A549 (cell line): ENCODE results near the gene KCNIP4.

Source experiments
- BHLHE40 ChIP-seq: IDR thresholded peaks from 2 replicates; pipeline ENCODE4 v1.6.1; 2012; ENCODE audit warnings: low read depth, low read length, inconsistent platforms
- CBX2 ChIP-seq: fragments of 200-600 bp; sonication (generic); IDR thresholded peaks from 2 replicates; pipeline ENCODE4 v1.6.1; 2016; ENCODE audit warnings: low read depth, mild to moderate bottlenecking, borderline replicate concordance
- CHD2 ChIP-seq: fragments of 150-350 bp; IDR thresholded peaks from 2 replicates; pipeline ENCODE4 v1.6.1; 2014; ENCODE audit warnings: low read length; ENCODE audit not compliant: partially characterized antibody
- CTCF ChIP-seq: fragments of >200 bp; sonication (Bioruptor Twin); formaldehyde crosslinking; IDR thresholded peaks from 3 replicates; pipeline ENCODE4 v1.5.1; 2016
- EP300 ChIP-seq, 2 experiments: fragments of >200 bp; sonication (Bioruptor Twin); formaldehyde crosslinking; IDR thresholded peaks; 2 replicates in 1 of 2; 3 replicates in 1 of 2; pipeline ENCODE4 v1.6.1; 2016 to 2017
- JUNB ChIP-seq: fragments of >200 bp; sonication (Bioruptor Twin); formaldehyde crosslinking; IDR thresholded peaks from 2 replicates; pipeline ENCODE4 v1.6.1; 2016
- MAZ ChIP-seq: fragments of 150-350 bp; IDR thresholded peaks from 2 replicates; pipeline ENCODE4 v1.6.1; 2014; ENCODE audit warnings: antibody characterized with exemption, low read depth, low read length, borderline replicate concordance
- NR3C1 ChIP-seq: fragments of >200 bp; sonication (Bioruptor Twin); formaldehyde crosslinking; IDR thresholded peaks from 3 replicates; pipeline ENCODE4 v1.6.1; 2017
- PBX3 ChIP-seq: IDR thresholded peaks from 2 replicates; pipeline ENCODE4 v1.6.1; 2012
- POLR2A ChIP-seq: IDR thresholded peaks from 2 replicates; pipeline ENCODE4 v1.6.1; 2012; ENCODE audit warnings: mild to moderate bottlenecking, low read length
- RAD21 ChIP-seq, 2 experiments: fragments of >200 bp in 1 of 2; sonication (Bioruptor Twin) in 1 of 2; formaldehyde crosslinking in 1 of 2; IDR thresholded peaks in 1 of 2; conservative IDR thresholded peaks in 1 of 2; 2 replicates in 1 of 2; 3 replicates in 1 of 2; pipeline ENCODE4 v1.6.1; 2012 to 2018; ENCODE audit warnings: inconsistent platforms in 1 of 2
- RCOR1 ChIP-seq: fragments of 150-350 bp; IDR thresholded peaks from 2 replicates; pipeline ENCODE4 v1.6.1; 2014; ENCODE audit warnings: antibody characterized with exemption, low read length, low read depth
- RFX5 ChIP-seq: fragments of 450-650 bp; IDR thresholded peaks from 2 replicates; pipeline ENCODE4 v1.7.1; 2014; ENCODE audit warnings: antibody characterized with exemption, mild to moderate bottlenecking, moderate library complexity
- USF2 ChIP-seq: fragments of 450-650 bp; IDR thresholded peaks from 2 replicates; pipeline ENCODE4 v1.6.1; 2014; ENCODE audit warnings: antibody characterized with exemption

GRCh38 chr4:20922962-20923361 lies 1025.6 kb downstream of the KCNIP4 start:
- TF ChIP-seq CTCF: no peak
- no peak for TF ChIP-seq EP300 (IDR thresholded peaks at IDR 0.05)
- no peak for TF ChIP-seq CBX2
- no peak for TF ChIP-seq PBX3
- no peak for TF ChIP-seq NR3C1
- no peak for TF ChIP-seq RFX5
- no peak for TF ChIP-seq POLR2A
- TF ChIP-seq JUNB: no peak
- no peak for TF ChIP-seq RCOR1
- TF ChIP-seq BHLHE40: no peak
- TF ChIP-seq USF2: no peak
- TF ChIP-seq CHD2: no peak
- TF ChIP-seq MAZ: no peak
- TF ChIP-seq RAD21 (conservative IDR thresholded peaks at IDR 0.05 in 1 of 2, IDR thresholded peaks at IDR 0.05 in 1 of 2): no peak
